ENCODE measurements around the gene UTP14C. TPM values are rescaled to one million over a fixed set of nuclear protein-coding genes. Genes with fewer than 3 reads are reported as not detected.
"Not testable (repeated sequence)": the region's sequence is repeated elsewhere in the genome, so short reads cannot be mapped to it uniquely, and the experiment has no call there.

UTP14C gene
- total and polyA plus RNA-seq, 2 donors (not counting 3 experiments of a cell fraction or from before 2014, with no cell fraction given), result 4.1 to 10.9 TPM

- Histone ChIP-seq H3K4me1 (ENCODE audit: control insufficient read depth, extremely low read depth, insufficient read depth, low read length) (no peaks in the 10 kb centered on the region), H3K4me2 (ENCODE audit: insufficient read depth, low read length) (no peak overlapping the region), H3K36me3 (ENCODE audit: control insufficient read depth in 2 of 2, extremely low read depth in 1 of 2, insufficient read depth in 2 of 2, low read length in 2 of 2) (no peaks in the 10 kb centered on the region), H3K79me2 (ENCODE audit: control insufficient read depth, insufficient read depth, low read length) (no peaks in the 10 kb centered on the region), H4K20me1 (replicated peaks; ENCODE audit: control insufficient read depth, extremely low read depth, insufficient read depth, low read length) (no peaks in the 10 kb centered on the region), H3K9me1 (replicated peaks; ENCODE audit: control insufficient read depth, extremely low read depth, insufficient read depth, low read length) (no peaks in the 10 kb centered on the region), H3K4me3 (replicated peaks in 1 of 3; ENCODE audit: insufficient read depth in 1 of 3, low read depth in 1 of 3, low read length in 3 of 3) (no peak overlapping the region), H3K9ac (replicated peaks; ENCODE audit: extremely low read depth, insufficient read depth, low read length) (no peak overlapping the region), H3K27ac (ENCODE audit: insufficient read depth, low read depth, low read length) (no peak overlapping the region), H3K9me3 (replicated peaks; ENCODE audit: control insufficient read depth, insufficient read depth, low read length) (no peaks in the 10 kb centered on the region), H2AFZ (ENCODE audit: low read depth, low read length) (no peak overlapping the region), H3K27me3 (ENCODE audit: control insufficient read depth in 2 of 2, insufficient read depth in 2 of 2, low read length in 2 of 2) (no peaks in the 10 kb centered on the region)
- intact Hi-C loops (cut with micrococcal nuclease) (no loop called here), dilution Hi-C loops (cut with MboI; ENCODE audit: extremely low pct_ligation_motif_present, low sequenced_read_pairs) (no loop called here)
- CTCF ChIA-PET, result interaction anchor here (1.6 kb wide), 1 partner anchor 8 kb away, joined by 6 read pairs; no protein-coding TSS in a partner anchor
- FAIRE-seq, result no peak
- no peak for TF ChIP-seq MYC (IDR thresholded peaks at IDR 0.05; ENCODE audit: low read depth, low read length)
- no peak for TF ChIP-seq GATA2 (IDR thresholded peaks at IDR 0.05; ENCODE audit: insufficient read depth, insufficient read length, low read depth, low read length)
- no peak for TF ChIP-seq CTCF (IDR thresholded peaks at IDR 0.05; ENCODE audit: extremely low read depth in 1 of 2, insufficient read depth in 1 of 2, low read depth in 1 of 2, low read length in 2 of 2)
- no peak for TF ChIP-seq POLR2AphosphoS5 (IDR thresholded peaks at IDR 0.05; ENCODE audit: insufficient read depth, low read depth, low read length)
- TF ChIP-seq JUN (IDR thresholded peaks at IDR 0.05; ENCODE audit: borderline replicate concordance, insufficient read depth, insufficient read length, low read depth), result no peak
- no peak for TF ChIP-seq MAX (IDR thresholded peaks at IDR 0.05; ENCODE audit: insufficient read depth, insufficient read length)
- TF ChIP-seq FOS (IDR thresholded peaks at IDR 0.05; ENCODE audit: borderline replicate concordance, insufficient read depth, low read length), result no peak
- TF ChIP-seq POLR2A (IDR thresholded peaks at IDR 0.05; ENCODE audit: low read depth, low read length), result no peak
- TF ChIP-seq EZH2 (IDR thresholded peaks at IDR 0.05; ENCODE audit: borderline replicate concordance, low read depth, low read length, severe bottlenecking), result no peak
- DNase-seq (ENCODE audit: low read depth, low spot score), result no peak
- POLR2A ChIA-PET, result no interaction called here
- BruUV-seq (replicated peaks), result no TSS peak
Measured at GRCh38 chr13:52053460-52053859, 29.0 kb downstream of the UTP14C start.

- H3K9ac ChIP-seq (replicated peaks; ENCODE audit: extremely low read depth, insufficient read depth, low read length); BruUV-seq (replicated peaks); DNase-seq (ENCODE audit: low read depth, low spot score); FAIRE-seq; H3K79me2 ChIP-seq (ENCODE audit: control insufficient read depth, insufficient read depth, low read length); H4K20me1 ChIP-seq (replicated peaks; ENCODE audit: control insufficient read depth, extremely low read depth, insufficient read depth, low read length); H2AFZ ChIP-seq (ENCODE audit: low read depth, low read length); H3K36me3 ChIP-seq (ENCODE audit: control insufficient read depth in 2 of 2, extremely low read depth in 1 of 2, insufficient read depth in 2 of 2, low read length in 2 of 2); dilution Hi-C loops (cut with MboI; ENCODE audit: extremely low pct_ligation_motif_present, low sequenced_read_pairs); H3K27ac ChIP-seq (ENCODE audit: insufficient read depth, low read depth, low read length); H3K27me3 ChIP-seq (ENCODE audit: control insufficient read depth in 2 of 2, insufficient read depth in 2 of 2, low read length in 2 of 2); H3K9me3 ChIP-seq (replicated peaks; ENCODE audit: control insufficient read depth, insufficient read depth, low read length); H3K4me3 ChIP-seq (replicated peaks in 1 of 3; ENCODE audit: insufficient read depth in 1 of 3, low read depth in 1 of 3, low read length in 3 of 3); H3K9me1 ChIP-seq (replicated peaks; ENCODE audit: control insufficient read depth, extremely low read depth, insufficient read depth, low read length): not testable (repeated sequence)
- peaks cover 13% of the 10 kb centered on the region for H3K4me1 ChIP-seq (ENCODE audit: control insufficient read depth, extremely low read depth, insufficient read depth, low read length)
- intact Hi-C loops (cut with micrococcal nuclease), result loop anchor here (1.0 kb wide), 1 partner anchor 49 kb away; the partner anchor contains the start of gene ALG11
- ChIA-PET CTCF (interaction anchor here (0.7 to 1.4 kb wide), 9 partner anchors 8 to 175 kb away, joined by 3 to 10 read pairs (median 5); no protein-coding TSS in a partner anchor), POLR2A (interaction anchor here (0.9 kb wide), 1 partner anchor 610 kb away, joined by 3 read pairs; no protein-coding TSS in a partner anchor)
- H3K4me2 ChIP-seq (ENCODE audit: insufficient read depth, low read length), result peak overlapping the region; percentile 68
Measured at GRCh38 chr13:52061064-52061463, 36.6 kb downstream of the UTP14C start.

All from endothelial cell of umbilical vein (primary cell).